GM18517 (cell line): ENCODE measurements around the gene LPP.
A peak's percentile ranks its signal among the peaks of the same experiment; 100 is the strongest.

ENCODE experiments used
- ATAC-seq: cut with Tn5 transposase; IDR thresholded peaks from one replicate; pipeline ENCODE4 v1.9.1; 2021; ENCODE audit warnings: mild to moderate bottlenecking, moderate library complexity; ENCODE audit not compliant: unreplicated experiment

LPP gene

GRCh38 chr3:188720215-188720614, 566.3 kb downstream of the LPP start:
- ATAC-seq, result no peak

- no peak for ATAC-seq
Observed at GRCh38 chr3:188720636-188721035, 566.7 kb downstream of the LPP start.

GRCh38 chr3:188721312-188721711, 567.4 kb downstream of the LPP start:
- ATAC-seq, result no peak

DNA sequence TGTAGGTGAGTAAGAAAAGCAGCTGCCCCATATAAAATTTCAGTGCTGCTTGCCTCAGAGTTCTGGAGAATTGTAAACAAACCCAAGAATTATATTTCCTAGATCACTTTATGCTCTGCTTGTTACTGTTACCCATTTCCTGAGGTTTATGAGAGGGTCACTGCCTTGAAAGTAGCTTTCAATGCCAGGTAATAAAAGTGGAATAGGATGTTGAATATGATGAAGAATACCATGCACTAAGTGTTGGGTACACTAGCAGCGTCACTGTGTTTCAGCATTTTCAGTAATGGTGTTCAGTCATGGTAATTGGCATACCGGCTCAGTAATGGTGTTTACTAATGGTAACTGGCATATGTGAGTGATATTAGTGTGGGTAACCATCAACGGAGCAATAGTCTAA, 568.0 kb downstream of the LPP start:
- no peak for ATAC-seq

GRCh38 chr3:188722963-188723362, 569.0 kb downstream of the LPP start:
- no peak for ATAC-seq

DNA sequence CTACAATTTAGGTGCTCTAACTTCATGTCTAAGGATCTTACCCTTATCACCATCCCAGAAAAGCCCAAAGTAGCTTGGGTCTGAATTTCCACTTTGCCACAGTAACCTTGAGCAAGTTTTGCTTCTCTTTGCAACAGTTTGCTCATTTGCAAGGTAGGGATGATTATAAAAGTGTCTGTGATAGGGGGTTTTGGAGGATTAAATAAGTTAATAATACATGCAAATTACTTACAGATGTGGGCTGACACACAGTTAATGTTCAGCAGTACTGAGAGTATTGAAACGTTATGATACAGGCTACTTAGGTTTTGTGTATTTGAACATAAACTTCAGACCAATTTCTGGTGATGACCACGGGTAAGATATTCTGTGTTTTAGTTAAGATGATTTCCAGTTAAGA, 573.1 kb downstream of the LPP start:
- no peak for ATAC-seq

DNA sequence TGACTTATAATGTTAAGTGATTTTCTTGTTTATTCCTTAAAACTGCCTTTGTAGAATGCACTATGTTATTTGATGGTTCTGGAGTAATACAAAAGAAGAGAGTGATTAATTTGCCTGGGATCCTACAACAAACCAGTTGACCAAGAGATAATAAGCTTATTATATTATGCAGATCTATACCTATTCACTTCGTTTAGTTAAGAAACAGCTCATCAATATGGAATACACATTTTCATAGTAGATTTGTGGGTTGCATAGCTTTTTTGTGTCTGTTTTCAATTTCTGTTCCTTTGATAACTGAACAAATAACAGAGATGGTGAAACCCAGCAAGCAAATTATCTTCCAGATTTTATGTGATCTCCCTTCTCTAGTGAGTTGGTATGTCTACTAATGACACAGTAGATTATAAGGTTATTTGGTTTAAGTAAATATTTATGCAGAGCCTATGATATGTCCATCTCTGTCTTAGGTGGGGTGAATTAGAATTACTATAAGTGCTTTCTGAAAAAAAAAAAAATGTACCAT, 574.5 kb downstream of the LPP start:
- ATAC-seq, result no peak

GRCh38 chr3:188729422-188729821, 575.5 kb downstream of the LPP start:
- ATAC-seq, result no peak

- no peak for ATAC-seq
Observed at GRCh38 chr3:188734395-188734794, 580.4 kb downstream of the LPP start.

- no peak for ATAC-seq
Observed at GRCh38 chr3:188739511-188739910, 585.6 kb downstream of the LPP start.

GRCh38 chr3:188740010-188740409, 586.1 kb downstream of the LPP start:
- ATAC-seq, result no peak

GRCh38 chr3:188742755-188743550, 589.0 kb downstream of the LPP start:
- no peak for ATAC-seq

- no peak for ATAC-seq
Observed at GRCh38 chr3:188744166-188744565, 590.2 kb downstream of the LPP start.

DNA sequence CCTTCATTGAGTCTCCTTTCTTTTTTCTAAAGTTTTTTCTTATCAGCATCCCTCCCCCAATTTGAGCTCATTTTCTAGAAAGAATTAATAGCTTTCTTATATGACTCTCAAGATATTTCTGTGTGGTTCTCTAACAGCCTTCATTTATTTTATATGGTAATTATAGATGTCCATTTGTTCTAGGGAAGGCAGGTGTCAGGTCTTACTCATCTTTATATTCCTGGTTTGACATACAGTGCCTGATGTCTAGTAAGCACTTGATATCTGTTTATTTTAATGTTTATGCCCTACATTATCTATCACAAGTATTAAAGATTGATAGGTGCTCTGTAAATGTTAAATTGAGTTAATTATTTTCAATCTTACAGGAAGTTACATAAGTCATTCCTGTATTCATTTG, 591.1 kb downstream of the LPP start:
- ATAC-seq, result no peak

GRCh38 chr3:188746291-188746783, 592.4 kb downstream of the LPP start:
- no peak for ATAC-seq

GRCh38 chr3:188747489-188747888, 593.5 kb downstream of the LPP start:
- no peak for ATAC-seq

- no peak for ATAC-seq
Observed at GRCh38 chr3:188749010-188749617, 595.2 kb downstream of the LPP start.

DNA sequence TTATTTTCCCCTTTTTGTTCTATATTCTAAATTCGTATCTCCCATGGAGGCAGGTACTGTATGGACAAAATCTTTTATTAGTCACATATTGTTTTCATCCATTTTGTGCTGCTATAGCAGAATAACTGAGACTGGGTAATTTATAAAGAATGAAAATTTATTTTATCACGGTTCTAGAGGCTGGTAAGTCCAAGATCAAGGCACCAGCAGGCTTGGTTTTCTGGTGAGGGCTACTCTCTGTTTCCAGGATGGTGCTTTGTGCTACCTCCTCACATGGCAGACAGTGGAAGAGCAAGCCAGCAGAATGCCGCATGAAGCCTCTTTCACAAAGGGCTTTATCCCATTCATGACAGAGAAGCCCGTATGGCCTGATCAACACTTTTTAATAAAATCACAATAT, 595.9 kb downstream of the LPP start:
- no peak for ATAC-seq

DNA sequence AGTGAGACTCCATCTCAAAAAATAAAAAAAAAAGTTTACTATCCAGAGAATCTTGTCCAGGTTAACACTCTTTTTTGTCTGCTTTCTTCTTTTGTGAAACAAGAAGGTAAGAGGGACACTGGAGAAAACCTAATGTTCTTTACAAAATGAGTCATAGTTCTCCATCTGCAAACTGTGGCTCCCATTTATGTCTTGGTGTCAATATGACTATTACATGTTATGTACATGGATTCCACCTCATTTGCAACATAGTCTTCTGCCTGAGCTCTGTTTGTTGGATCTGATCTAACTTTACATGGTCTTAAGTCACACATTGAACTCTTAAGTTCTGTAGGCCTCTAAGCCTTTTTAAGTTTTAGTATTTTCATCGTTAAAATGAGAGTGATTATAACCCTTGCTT, 596.7 kb downstream of the LPP start:
- no peak for ATAC-seq

DNA sequence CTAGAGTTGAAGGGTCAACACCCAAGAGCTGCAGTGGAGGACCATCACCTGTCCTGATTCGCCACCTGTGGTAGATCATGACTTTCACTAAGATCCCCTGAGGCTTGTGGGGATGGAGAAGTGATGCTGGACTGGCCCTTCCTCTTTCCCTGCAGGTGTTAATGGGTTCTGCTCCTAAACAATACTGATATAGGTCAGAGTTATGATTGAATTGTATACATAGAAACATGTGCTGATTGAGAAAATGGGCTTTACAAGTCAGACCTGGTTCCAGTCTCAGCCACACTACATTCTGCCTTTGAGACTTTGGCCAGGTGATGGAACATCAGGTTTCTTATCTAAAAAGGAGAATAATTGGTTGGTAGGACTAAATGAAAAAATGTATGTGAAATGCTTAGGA, 598.9 kb downstream of the LPP start:
- peak; percentile 31 for ATAC-seq

DNA sequence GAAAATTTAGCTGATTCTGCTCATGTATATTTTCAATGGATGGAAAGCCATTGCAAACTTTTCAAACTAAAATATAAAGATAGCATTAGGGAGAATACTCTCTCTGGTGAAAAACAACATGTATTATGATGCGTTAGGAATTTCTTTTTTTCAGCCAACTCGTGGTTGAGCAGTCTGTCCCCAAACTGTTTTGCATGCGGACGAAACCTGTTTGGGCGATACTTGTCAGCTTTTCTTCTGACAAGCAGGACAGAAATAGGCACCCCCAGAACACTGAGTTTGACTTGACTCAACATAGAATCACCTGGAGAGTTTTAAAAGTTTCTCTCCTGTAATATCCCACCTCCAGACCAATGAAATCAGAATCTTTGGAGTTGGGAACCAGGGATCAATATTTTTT, 600.3 kb downstream of the LPP start:
- no peak for ATAC-seq

GRCh38 chr3:188756241-188756640, 602.3 kb downstream of the LPP start:
- no peak for ATAC-seq
